Suprapubic skin (tissue), 4 donors: ENCODE data around the gene CACNA2D3.

ENCODE experiments used
- CTCF ChIP-seq, 2 donors: fragments of 200-600 bp in 1 of 2; fragments of 450-650 bp in 1 of 2; sonication (generic) in 1 of 2; IDR thresholded peaks; one replicate each; pipeline ENCODE4 v1.5.1; 2016 to 2019; ENCODE audit warnings: antibody characterized with exemption in 2 of 2, mild to moderate bottlenecking in 1 of 2, moderate library complexity in 1 of 2
- EP300 ChIP-seq: sonication (generic); formaldehyde crosslinking; IDR thresholded peaks from one replicate; pipeline ENCODE4 v1.6.1; 2017; ENCODE audit warnings: antibody characterized with exemption
- POLR2A ChIP-seq, 2 donors: fragments of 450-650 bp; IDR thresholded peaks; one replicate each; pipeline ENCODE4 v1.6.1; 2017; ENCODE audit warnings: antibody characterized with exemption in 2 of 2, mild to moderate bottlenecking in 2 of 2, moderate library complexity in 2 of 2
- POLR2AphosphoS5 ChIP-seq, 3 donors: sonication (generic); formaldehyde crosslinking; IDR thresholded peaks; one replicate each; pipeline ENCODE4 v1.6.1; 2017; ENCODE audit warnings: antibody characterized with exemption in 3 of 3

- no peak for TF ChIP-seq CTCF (IDR thresholded peaks at IDR 0.05)
- TF ChIP-seq POLR2A (IDR thresholded peaks at IDR 0.05): no peak
- TF ChIP-seq POLR2AphosphoS5 (IDR thresholded peaks at IDR 0.05): no peak
- TF ChIP-seq EP300: no peak
These were observed 678.1 kb downstream of the CACNA2D3 start for GRCh38 chr3:54800478-54800877.
